Measurements from ENCODE around the gene B3GAT2.

B3GAT2 gene

GRCh38 chr6:70884074-70884983 is 72.5 kb downstream of the B3GAT2 start:
- H3K4me3 ChIP-seq (replicated peaks; ENCODE audit: low read depth, low read length) = no peak overlapping the region
- peak; percentile 83 for TF ChIP-seq CTCF (IDR thresholded peaks at IDR 0.05; ENCODE audit: low read depth, low read length, missing control alignments)
- DNase-seq (ENCODE audit: extremely low read depth, low read depth) = peak; percentile 11

- no peak for TF ChIP-seq CTCF (IDR thresholded peaks at IDR 0.05; ENCODE audit: low read depth, low read length, missing control alignments)
- no peak for DNase-seq (ENCODE audit: extremely low read depth, low read depth)
- H3K4me3 ChIP-seq (replicated peaks; ENCODE audit: low read depth, low read length) = no peak overlapping the region
Observed at GRCh38 chr6:70879496-70879895, 77.4 kb downstream of the B3GAT2 start.

- TF ChIP-seq CTCF (IDR thresholded peaks at IDR 0.05; ENCODE audit: low read depth, low read length, missing control alignments) = no peak
- DNase-seq (ENCODE audit: extremely low read depth, low read depth) = no peak
- H3K4me3 ChIP-seq (replicated peaks; ENCODE audit: low read depth, low read length) = no peak overlapping the region
Observed at GRCh38 chr6:70874181-70874913, 82.5 kb downstream of the B3GAT2 start.

- no peak overlapping the region for H3K4me3 ChIP-seq (replicated peaks; ENCODE audit: low read depth, low read length)
- no peak for DNase-seq (ENCODE audit: extremely low read depth, low read depth)
- TF ChIP-seq CTCF (IDR thresholded peaks at IDR 0.05; ENCODE audit: low read depth, low read length, missing control alignments) = no peak
Observed at GRCh38 chr6:70872469-70872868, 84.4 kb downstream of the B3GAT2 start.

- no peak for TF ChIP-seq CTCF (IDR thresholded peaks at IDR 0.05; ENCODE audit: low read depth, low read length, missing control alignments)
- no peak overlapping the region for H3K4me3 ChIP-seq (replicated peaks; ENCODE audit: low read depth, low read length)
- no peak for DNase-seq (ENCODE audit: extremely low read depth, low read depth)
Observed at GRCh38 chr6:70864401-70864800, 92.5 kb downstream of the B3GAT2 start.

- DNase-seq (ENCODE audit: extremely low read depth, low read depth) = no peak
- no peak overlapping the region for H3K4me3 ChIP-seq (replicated peaks; ENCODE audit: low read depth, low read length)
- TF ChIP-seq CTCF (IDR thresholded peaks at IDR 0.05; ENCODE audit: low read depth, low read length, missing control alignments) = no peak
Observed at GRCh38 chr6:70863343-70863742, 93.5 kb downstream of the B3GAT2 start.

Data from HFF-Myc (cell line).